Activated CD8-positive, alpha-beta memory T cell treated with anti-CD3 and anti-CD28 coated beads, Interleukin-2, amount 50 U/mL, for 48 hours (primary cell): ENCODE measurements around the gene ISM1.
"Not testable (repeated sequence)": the region's sequence is repeated elsewhere in the genome, so short reads cannot be mapped to it uniquely, and the experiment has no call there.

ENCODE experiments used
- DNase-seq: peaks from one replicate; pipeline ENCODE4 v3.0.0-alpha.2; 2020

The ISM1 gene

GRCh38 chr20:13222319-13222716 lies 1.2 kb downstream of the ISM1 start:
- no peak for DNase-seq

- DNase-seq = no peak
Measured at GRCh38 chr20:13223736-13224520, 2.9 kb downstream of the ISM1 start.

GRCh38 chr20:13226367-13226766 lies 5.3 kb downstream of the ISM1 start:
- DNase-seq = no peak

- DNase-seq = no peak
Measured at GRCh38 chr20:13228771-13229170, 7.7 kb downstream of the ISM1 start.

GRCh38 chr20:13229538-13229937 lies 8.5 kb downstream of the ISM1 start:
- DNase-seq = no peak

GRCh38 chr20:13231031-13231752 lies 10.1 kb downstream of the ISM1 start:
- peak; percentile 56 for DNase-seq

GRCh38 chr20:13232999-13233398 lies 11.9 kb downstream of the ISM1 start:
- DNase-seq = no peak

GRCh38 chr20:13234961-13235360 lies 13.9 kb downstream of the ISM1 start:
- DNase-seq = no peak

GRCh38 chr20:13236360-13236759 lies 15.3 kb downstream of the ISM1 start:
- DNase-seq = not testable (repeated sequence)

GRCh38 chr20:13236990-13237720 lies 16.1 kb downstream of the ISM1 start:
- no peak for DNase-seq

GRCh38 chr20:13238001-13238653 lies 17.1 kb downstream of the ISM1 start:
- DNase-seq = no peak

- DNase-seq = no peak
Measured at GRCh38 chr20:13243826-13244376, 22.8 kb downstream of the ISM1 start.

- DNase-seq = no peak
Measured at GRCh38 chr20:13245250-13245723, 24.2 kb downstream of the ISM1 start.

GRCh38 chr20:13249118-13249797 lies 28.2 kb downstream of the ISM1 start:
- DNase-seq = no peak

GRCh38 chr20:13249798-13250170 lies 28.7 kb downstream of the ISM1 start:
- no peak for DNase-seq

- DNase-seq = no peak
Measured at GRCh38 chr20:13250251-13250650, 29.2 kb downstream of the ISM1 start.

- DNase-seq = no peak
Measured at GRCh38 chr20:13251106-13251903, 30.2 kb downstream of the ISM1 start.

- no peak for DNase-seq
Measured at GRCh38 chr20:13251904-13252297, 30.8 kb downstream of the ISM1 start.

GRCh38 chr20:13255356-13255755 lies 34.3 kb downstream of the ISM1 start:
- DNase-seq = no peak

GRCh38 chr20:13256606-13257005 lies 35.5 kb downstream of the ISM1 start:
- no peak for DNase-seq

GRCh38 chr20:13259921-13260320 lies 38.8 kb downstream of the ISM1 start:
- no peak for DNase-seq
